Hepatocyte (in vitro differentiated cells): Measurements from ENCODE around the gene GALNT17.

Experiments used
- EZH2 ChIP-seq: fragments of 200-600 bp; sonication (generic); IDR thresholded peaks from 2 replicates; pipeline ENCODE4 v1.6.1; 2016; ENCODE audit warnings: antibody characterized with exemption, mild to moderate bottlenecking, borderline replicate concordance
- TF ChIP-seq, protein P1 (sequence below): fragments of 200-600 bp; sonication (generic); IDR thresholded peaks from 2 replicates; pipeline ENCODE4 v1.5.1; 2016; ENCODE audit warnings: antibody characterized with exemption, mild to moderate bottlenecking; ENCODE audit not compliant: poor library complexity

DNA sequence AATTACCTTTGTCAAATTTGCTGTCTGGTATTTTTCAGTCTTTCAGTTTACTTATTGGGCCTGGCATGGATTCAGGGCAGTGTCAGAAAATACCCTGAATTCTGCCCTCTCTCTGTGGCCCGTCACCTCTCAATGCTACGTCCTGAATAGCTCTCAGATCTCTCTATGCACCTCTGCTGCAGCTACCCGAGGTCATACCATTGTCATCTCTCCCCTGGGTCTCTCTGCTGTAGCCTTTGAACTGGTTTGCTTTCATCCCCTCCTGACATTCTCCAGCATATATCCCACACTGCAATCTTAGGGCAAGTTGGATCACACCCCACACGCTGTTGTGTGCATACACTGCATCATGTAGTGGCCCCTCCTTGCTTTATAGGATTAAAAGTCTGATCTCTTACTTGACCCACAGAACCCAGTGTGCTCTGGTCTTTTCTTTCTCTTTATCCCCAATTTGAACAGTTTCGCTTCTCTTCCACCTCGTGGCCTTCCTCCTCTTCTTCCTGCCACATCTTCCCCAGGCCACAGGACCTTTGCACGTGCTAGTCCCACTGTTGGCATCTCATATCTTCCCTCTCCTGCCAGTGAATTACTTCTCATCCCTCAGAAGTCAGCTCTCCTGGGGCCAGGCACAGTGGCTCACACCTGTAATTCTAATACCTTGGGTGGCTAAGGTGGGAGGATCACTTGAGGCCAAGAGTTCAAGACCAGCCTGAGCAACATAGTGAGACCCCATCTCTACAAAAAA, 372.9 kb downstream of the GALNT17 start:
- TF ChIP-seq, protein P1, sequence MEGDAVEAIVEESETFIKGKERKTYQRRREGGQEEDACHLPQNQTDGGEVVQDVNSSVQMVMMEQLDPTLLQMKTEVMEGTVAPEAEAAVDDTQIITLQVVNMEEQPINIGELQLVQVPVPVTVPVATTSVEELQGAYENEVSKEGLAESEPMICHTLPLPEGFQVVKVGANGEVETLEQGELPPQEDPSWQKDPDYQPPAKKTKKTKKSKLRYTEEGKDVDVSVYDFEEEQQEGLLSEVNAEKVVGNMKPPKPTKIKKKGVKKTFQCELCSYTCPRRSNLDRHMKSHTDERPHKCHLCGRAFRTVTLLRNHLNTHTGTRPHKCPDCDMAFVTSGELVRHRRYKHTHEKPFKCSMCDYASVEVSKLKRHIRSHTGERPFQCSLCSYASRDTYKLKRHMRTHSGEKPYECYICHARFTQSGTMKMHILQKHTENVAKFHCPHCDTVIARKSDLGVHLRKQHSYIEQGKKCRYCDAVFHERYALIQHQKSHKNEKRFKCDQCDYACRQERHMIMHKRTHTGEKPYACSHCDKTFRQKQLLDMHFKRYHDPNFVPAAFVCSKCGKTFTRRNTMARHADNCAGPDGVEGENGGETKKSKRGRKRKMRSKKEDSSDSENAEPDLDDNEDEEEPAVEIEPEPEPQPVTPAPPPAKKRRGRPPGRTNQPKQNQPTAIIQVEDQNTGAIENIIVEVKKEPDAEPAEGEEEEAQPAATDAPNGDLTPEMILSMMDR, result no peak
- TF ChIP-seq EZH2, result no peak
